GM23338 (cell line): ENCODE data around the gene CPXM2. TPM values are rescaled to one million over a fixed set of nuclear protein-coding genes. Genes with fewer than 3 reads are reported as not detected.

ENCODE experiments used
- ATAC-seq: fragments of 200-7000 bp; cut with Tn5 transposase; 3 replicates; pipeline ENCODE4 v1.9.1; 2020
- DNase-seq: peaks from one replicate; pipeline ENCODE4 v3.0.0-alpha.2; 2015; ENCODE audit warnings: low spot score
- H2AFZ ChIP-seq: fragments of 200-600 bp; sonication (generic); 2 replicates; pipeline ENCODE4 v1.8.0; 2016; ENCODE audit warnings: antibody characterized with exemption, mild to moderate bottlenecking, moderate library complexity
- H3F3A ChIP-seq: fragments of 200-600 bp; sonication (generic); replicated peaks from 2 replicates; pipeline ENCODE4 v1.8.0; 2017; ENCODE audit warnings: antibody characterized with exemption, mixed run types, low read depth
- H3K27ac ChIP-seq: fragments of 200-600 bp; sonication (generic); 2 replicates; pipeline ENCODE4 v1.6.1; 2016; ENCODE audit warnings: low read depth
- H3K27me3 ChIP-seq: fragments of 200-600 bp; sonication (generic); 2 replicates; pipeline ENCODE4 v1.8.0; 2016; ENCODE audit warnings: mild to moderate bottlenecking, mixed run types, moderate library complexity; ENCODE audit not compliant: insufficient read depth
- H3K36me3 ChIP-seq: fragments of 200-600 bp; sonication (generic); 2 replicates; pipeline ENCODE4 v1.8.0; 2016; ENCODE audit warnings: mild to moderate bottlenecking; ENCODE audit not compliant: insufficient read depth
- H3K4me1 ChIP-seq: fragments of 200-600 bp; sonication (generic); 2 replicates; pipeline ENCODE4 v1.8.0; 2016; ENCODE audit warnings: mild to moderate bottlenecking, moderate library complexity; ENCODE audit not compliant: insufficient read depth
- H3K4me2 ChIP-seq: fragments of 200-600 bp; sonication (generic); 2 replicates; pipeline ENCODE4 v1.7.1; 2017; ENCODE audit warnings: mixed run types
- H3K4me3 ChIP-seq: fragments of 200-600 bp; sonication (generic); 2 replicates; pipeline ENCODE4 v1.6.1; 2016; ENCODE audit warnings: mixed run types
- H3K79me2 ChIP-seq: fragments of 200-600 bp; sonication (generic); replicated peaks from 2 replicates; pipeline ENCODE4 v1.8.0; 2017; ENCODE audit warnings: mild to moderate bottlenecking; ENCODE audit not compliant: insufficient read depth
- H3K9me2 ChIP-seq: fragments of 200-600 bp; sonication (generic); 2 replicates; pipeline ENCODE4 v1.8.0; 2017; ENCODE audit not compliant: insufficient read depth
- H4K20me1 ChIP-seq: fragments of 200-600 bp; sonication (generic); replicated peaks from 2 replicates; pipeline ENCODE4 v1.8.0; 2017; ENCODE audit warnings: mild to moderate bottlenecking; ENCODE audit not compliant: insufficient read depth
- H3K27ac Mint-ChIP-seq: 2 replicates; pipeline ENCODE4 v1.8.0; 2020; ENCODE audit warnings: inconsistent platforms, mild to moderate bottlenecking, moderate library complexity, mixed read lengths
- H3K27me3 Mint-ChIP-seq: 3 replicates; pipeline ENCODE4 v1.8.0; 2022; ENCODE audit warnings: low read depth, mild to moderate bottlenecking, moderate library complexity, mixed read lengths, inconsistent platforms; ENCODE audit not compliant: insufficient read depth, poor library complexity
- H3K36me3 Mint-ChIP-seq: 3 replicates; pipeline ENCODE4 v1.8.0; 2021; ENCODE audit warnings: low read depth, mild to moderate bottlenecking, inconsistent platforms, moderate library complexity, mixed read lengths
- H3K4me1 Mint-ChIP-seq: 3 replicates; pipeline ENCODE4 v1.8.0; 2020; ENCODE audit warnings: mild to moderate bottlenecking, inconsistent platforms, mixed read lengths
- H3K4me3 Mint-ChIP-seq: 3 replicates; pipeline ENCODE4 v1.8.0; 2021; ENCODE audit warnings: moderate library complexity, mild to moderate bottlenecking, inconsistent platforms, mixed read lengths
- H3K9me3 Mint-ChIP-seq: 3 replicates; pipeline ENCODE4 v1.8.0; 2020; ENCODE audit warnings: moderate library complexity, mild to moderate bottlenecking, inconsistent platforms, mixed read lengths
- CREB1 ChIP-seq: fragments of 250-450 bp; sonication (Bioruptor Pico); IDR thresholded peaks from 2 replicates; pipeline ENCODE4 v1.5.0; 2020; ENCODE audit warnings: low read depth, mild to moderate bottlenecking, moderate library complexity
- EZH2 ChIP-seq: fragments of 200-600 bp; sonication (generic); IDR thresholded peaks from one replicate; pipeline ENCODE4 v1.8.0; 2017; ENCODE audit warnings: antibody characterized with exemption, mild to moderate bottlenecking, low read depth; ENCODE audit not compliant: unreplicated experiment
- EZH2phosphoT487 ChIP-seq: fragments of 200-600 bp; sonication (generic); IDR thresholded peaks from one replicate; pipeline ENCODE4 v1.8.1; 2018; ENCODE audit warnings: antibody characterized with exemption; ENCODE audit not compliant: unreplicated experiment
- NANOG ChIP-seq: IDR thresholded peaks from 2 replicates; pipeline ENCODE4 v1.6.1; 2016; ENCODE audit warnings: antibody characterized with exemption, borderline replicate concordance
- STAT1 ChIP-seq: IDR thresholded peaks from one replicate; pipeline ENCODE4 v1.6.1; 2016; ENCODE audit warnings: antibody characterized with exemption; ENCODE audit not compliant: unreplicated experiment
- ZNF114 ChIP-seq: fragments of 250-450 bp; sonication (Bioruptor Pico); IDR thresholded peaks from 2 replicates; pipeline ENCODE4 v1.5.0; 2020; ENCODE audit warnings: mild to moderate bottlenecking, moderate library complexity
- ZNF331 ChIP-seq: fragments of 250-450 bp; sonication (Bioruptor Pico); IDR thresholded peaks from 2 replicates; pipeline ENCODE4 v1.5.0; 2020; ENCODE audit warnings: low read depth, mild to moderate bottlenecking, moderate library complexity
- polyA plus RNA-seq: library from polyadenylated mRNA; unstranded; fragments of >200 nt; fragmentation: Nextera tagmentation; extraction: Ambion mirVana; gene quantifications from 2 replicates; pipeline ENCODE4 v1.2.1, GENCODE V29; 2016
- total RNA-seq: library from RNA; depleted of rRNA; stranded (reverse); fragments of >200 nt; shearing (Covaris generic); gene quantifications from 2 replicates; pipeline ENCODE4 v1.2.3, GENCODE V29; 2014
- TF ChIP-seq, protein P1 (sequence below): IDR thresholded peaks from one replicate; pipeline ENCODE4 v1.6.1; 2018; ENCODE audit warnings: antibody characterized with exemption; ENCODE audit not compliant: unreplicated experiment

Gene CPXM2
- total and polyA plus RNA-seq, 2 experiments from 2014 or later, result 1.6 to 8.1 TPM

- TF ChIP-seq, protein P1, sequence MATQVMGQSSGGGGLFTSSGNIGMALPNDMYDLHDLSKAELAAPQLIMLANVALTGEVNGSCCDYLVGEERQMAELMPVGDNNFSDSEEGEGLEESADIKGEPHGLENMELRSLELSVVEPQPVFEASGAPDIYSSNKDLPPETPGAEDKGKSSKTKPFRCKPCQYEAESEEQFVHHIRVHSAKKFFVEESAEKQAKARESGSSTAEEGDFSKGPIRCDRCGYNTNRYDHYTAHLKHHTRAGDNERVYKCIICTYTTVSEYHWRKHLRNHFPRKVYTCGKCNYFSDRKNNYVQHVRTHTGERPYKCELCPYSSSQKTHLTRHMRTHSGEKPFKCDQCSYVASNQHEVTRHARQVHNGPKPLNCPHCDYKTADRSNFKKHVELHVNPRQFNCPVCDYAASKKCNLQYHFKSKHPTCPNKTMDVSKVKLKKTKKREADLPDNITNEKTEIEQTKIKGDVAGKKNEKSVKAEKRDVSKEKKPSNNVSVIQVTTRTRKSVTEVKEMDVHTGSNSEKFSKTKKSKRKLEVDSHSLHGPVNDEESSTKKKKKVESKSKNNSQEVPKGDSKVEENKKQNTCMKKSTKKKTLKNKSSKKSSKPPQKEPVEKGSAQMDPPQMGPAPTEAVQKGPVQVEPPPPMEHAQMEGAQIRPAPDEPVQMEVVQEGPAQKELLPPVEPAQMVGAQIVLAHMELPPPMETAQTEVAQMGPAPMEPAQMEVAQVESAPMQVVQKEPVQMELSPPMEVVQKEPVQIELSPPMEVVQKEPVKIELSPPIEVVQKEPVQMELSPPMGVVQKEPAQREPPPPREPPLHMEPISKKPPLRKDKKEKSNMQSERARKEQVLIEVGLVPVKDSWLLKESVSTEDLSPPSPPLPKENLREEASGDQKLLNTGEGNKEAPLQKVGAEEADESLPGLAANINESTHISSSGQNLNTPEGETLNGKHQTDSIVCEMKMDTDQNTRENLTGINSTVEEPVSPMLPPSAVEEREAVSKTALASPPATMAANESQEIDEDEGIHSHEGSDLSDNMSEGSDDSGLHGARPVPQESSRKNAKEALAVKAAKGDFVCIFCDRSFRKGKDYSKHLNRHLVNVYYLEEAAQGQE, result no peak
- TF ChIP-seq STAT1, result no peak
- no peak for TF ChIP-seq ZNF114 (CRISPR knock-in tag)
Measured at GRCh38 chr10:123722351-123722750, 169.3 kb downstream of the CPXM2 start (continued).

DNA sequence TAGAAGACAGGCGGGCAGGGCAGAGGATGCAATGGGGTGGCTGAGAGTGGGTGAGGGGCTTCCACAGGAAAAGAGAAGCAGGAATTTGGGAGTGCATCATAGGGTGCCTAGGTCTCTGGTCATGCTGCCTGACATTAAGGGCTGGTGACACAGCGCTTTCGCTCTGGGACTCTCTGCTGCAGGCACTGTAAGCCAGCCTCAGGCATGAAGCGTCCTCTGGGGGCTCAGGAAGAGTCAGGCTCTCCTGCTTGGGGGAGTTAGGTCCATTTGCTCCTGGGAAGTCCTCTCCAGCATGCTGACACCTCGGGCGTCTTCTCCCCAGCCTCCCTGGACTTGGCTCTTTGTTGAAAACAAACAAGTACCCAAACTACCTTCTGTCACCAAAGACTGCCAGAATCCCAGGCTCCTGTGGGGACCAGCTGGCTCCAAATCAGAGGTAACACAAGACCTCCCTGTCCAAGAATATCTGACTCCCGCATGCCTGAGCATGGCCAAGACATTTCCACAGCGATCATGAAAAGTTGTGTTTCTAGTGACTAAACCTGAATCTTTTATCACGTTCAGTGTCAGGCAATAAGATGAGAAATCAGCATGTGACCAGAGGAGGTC is 170.1 kb downstream of the CPXM2 start:
- H3K27me3 ChIP-seq, result no peaks in the 10 kb centered on the region
- Mint-ChIP-seq H3K9me3 (peaks cover 5% of the 10 kb centered on the region), H3K4me1 (no peaks in the 10 kb centered on the region), H3K4me3 (no peak overlapping the region), H3K36me3 (no peaks in the 10 kb centered on the region), H3K27me3 (peaks cover 6% of the 10 kb centered on the region), H3K27ac (no peak overlapping the region)
- H3F3A ChIP-seq, result no peaks in the 10 kb centered on the region
- DNase-seq, result no peak
- no peak overlapping the region for H3K4me2 ChIP-seq
- no peak overlapping the region for H2AFZ ChIP-seq
- H3K79me2 ChIP-seq, result no peaks in the 10 kb centered on the region
- H3K36me3 ChIP-seq, result no peaks in the 10 kb centered on the region
- H3K9me2 ChIP-seq, result no peaks in the 10 kb centered on the region; the same call in 1 of the 2 replicates
- H3K4me1 ChIP-seq, result no peaks in the 10 kb centered on the region
- no peak overlapping the region for H3K4me3 ChIP-seq
- no peak for ATAC-seq
- H4K20me1 ChIP-seq, result no peaks in the 10 kb centered on the region
- no peak overlapping the region for H3K27ac ChIP-seq
- TF ChIP-seq NANOG (no peak), EZH2phosphoT487 (no peak), EZH2 (no peak), ZNF331 (CRISPR knock-in tag) (no peak)

GRCh38 chr10:123720536-123720935 is 171.1 kb downstream of the CPXM2 start:
- Mint-ChIP-seq H3K27me3 (peaks cover 6% of the 10 kb centered on the region), H3K36me3 (no peaks in the 10 kb centered on the region), H3K9me3 (peaks cover 5% of the 10 kb centered on the region), H3K27ac (no peak overlapping the region), H3K4me1 (no peaks in the 10 kb centered on the region), H3K4me3 (no peak overlapping the region)
- TF ChIP-seq CREB1 (CRISPR knock-in tag), result no peak
- H3K27me3 ChIP-seq, result no peaks in the 10 kb centered on the region
- DNase-seq (no peak), ATAC-seq (no peak)
- no peaks in the 10 kb centered on the region for H3K4me1 ChIP-seq
- no peaks in the 10 kb centered on the region; the same call in 1 of the 2 replicates for H3K9me2 ChIP-seq
- no peaks in the 10 kb centered on the region for H4K20me1 ChIP-seq
- H3F3A ChIP-seq, result no peaks in the 10 kb centered on the region
- H3K36me3 ChIP-seq, result no peaks in the 10 kb centered on the region
- no peak overlapping the region for H3K4me3 ChIP-seq
- H3K4me2 ChIP-seq, result no peak overlapping the region
- no peak overlapping the region for H3K27ac ChIP-seq
- H2AFZ ChIP-seq, result no peak overlapping the region
- no peaks in the 10 kb centered on the region for H3K79me2 ChIP-seq
